Measurements from ENCODE around the gene ANK2.

The ANK2 gene

DNA sequence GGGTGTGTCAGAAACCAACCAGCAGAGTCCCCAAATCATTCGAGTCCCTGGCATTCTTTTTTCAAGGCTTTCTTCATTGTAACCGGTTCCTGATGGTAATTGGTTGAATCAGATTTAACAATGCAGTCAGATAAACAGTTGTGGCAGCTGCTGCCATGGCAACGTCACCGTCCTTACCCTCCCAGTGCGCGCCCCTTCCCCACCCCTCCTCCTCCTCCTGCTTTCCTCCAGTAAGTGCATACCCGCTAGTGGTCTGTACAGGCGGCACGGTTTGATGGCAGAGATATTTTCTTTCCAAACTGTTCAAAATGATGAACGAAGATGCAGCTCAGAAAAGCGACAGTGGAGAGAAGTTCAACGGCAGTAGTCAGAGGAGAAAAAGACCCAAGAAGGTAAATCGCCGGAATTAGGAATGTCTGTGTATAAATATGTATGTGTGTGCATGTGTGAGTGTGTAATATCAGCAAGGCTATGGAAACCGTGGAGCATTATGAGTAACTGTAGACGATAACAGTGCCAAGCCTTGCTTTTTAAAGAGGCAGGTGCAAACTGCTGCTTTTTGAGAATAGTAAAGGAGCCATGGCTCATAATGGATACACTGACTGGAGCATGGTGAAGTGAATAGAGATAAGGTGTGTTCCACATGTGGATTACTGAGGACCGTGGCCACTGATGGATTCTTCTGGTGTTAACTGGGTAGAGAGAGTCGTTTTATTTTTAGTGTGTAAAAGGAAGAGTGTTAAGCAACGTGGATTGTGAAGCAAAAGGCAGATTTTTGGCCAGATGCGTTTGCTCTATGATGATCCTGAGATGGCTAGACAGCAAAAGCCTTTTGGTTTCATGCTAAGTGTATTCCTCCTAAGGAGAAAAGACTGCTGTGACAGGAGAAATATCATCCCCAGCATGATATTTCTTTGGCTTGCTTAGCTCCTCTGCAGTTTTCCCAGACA, at the start of gene ANK2:
ANK2 (plus strand) TSS at position 233 of the 950 bp plus-strand sequence; CDS start at position 309, 76 bp downstream.
- no peak for DNase-seq (ENCODE audit: low spot score)

DNA sequence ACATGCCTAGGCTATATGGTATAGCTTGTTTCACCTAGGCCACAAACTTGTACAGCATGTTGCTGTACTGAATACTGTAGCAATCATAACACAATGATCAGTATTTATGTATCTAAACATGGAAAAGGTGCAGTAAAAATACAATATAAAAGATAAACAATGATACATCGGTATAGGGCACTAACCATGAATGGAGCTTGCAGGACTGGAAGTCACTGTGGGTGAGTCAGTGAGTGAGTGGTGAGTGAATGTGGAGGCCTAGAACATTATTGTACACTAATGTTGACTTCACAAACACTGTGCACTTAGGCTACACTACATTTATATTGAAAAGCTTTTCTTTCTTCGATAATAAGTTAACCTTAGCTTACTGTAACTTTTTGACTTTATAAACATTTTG, 45.6 kb upstream of the ANK2 start:
- DNase-seq (ENCODE audit: low spot score), result no peak

DNA sequence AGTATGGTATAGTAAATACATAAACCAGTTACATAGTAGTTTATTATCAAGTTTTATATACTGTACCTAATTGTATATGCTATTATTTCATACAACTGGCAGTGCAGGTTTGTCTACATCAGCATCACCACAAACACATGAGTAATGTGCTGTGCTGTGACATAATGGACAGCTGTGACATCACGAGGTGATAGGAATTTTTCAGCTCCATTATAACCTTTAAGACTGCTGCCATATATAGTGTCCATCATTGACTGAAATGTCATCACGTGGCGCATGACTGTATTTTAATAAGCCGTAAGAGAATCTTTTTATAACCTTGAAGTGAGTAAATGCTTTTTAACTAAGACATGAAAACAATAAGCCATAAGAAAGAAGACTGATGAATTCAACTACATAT, 44.8 kb upstream of the ANK2 start:
- no peak for DNase-seq (ENCODE audit: low spot score)

DNA sequence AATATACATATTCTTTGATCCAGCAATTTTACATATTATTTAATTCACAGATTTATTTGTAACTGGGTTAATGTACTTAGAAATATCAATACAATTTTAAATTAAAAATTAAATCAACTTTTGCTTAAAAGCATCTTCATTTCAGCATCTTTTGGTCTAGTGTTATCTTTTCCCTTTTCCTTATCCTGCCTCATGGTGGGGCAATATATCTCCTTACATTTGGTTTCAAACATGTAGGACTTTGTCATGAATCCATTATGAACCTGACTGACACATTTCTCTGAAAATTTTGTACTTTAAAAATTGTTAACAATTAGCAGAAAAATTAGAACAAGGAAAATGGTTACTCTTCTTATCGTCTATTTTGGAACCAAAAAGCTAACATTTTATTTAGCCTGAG, 42.8 kb upstream of the ANK2 start:
- DNase-seq (ENCODE audit: low spot score), result no peak

DNA sequence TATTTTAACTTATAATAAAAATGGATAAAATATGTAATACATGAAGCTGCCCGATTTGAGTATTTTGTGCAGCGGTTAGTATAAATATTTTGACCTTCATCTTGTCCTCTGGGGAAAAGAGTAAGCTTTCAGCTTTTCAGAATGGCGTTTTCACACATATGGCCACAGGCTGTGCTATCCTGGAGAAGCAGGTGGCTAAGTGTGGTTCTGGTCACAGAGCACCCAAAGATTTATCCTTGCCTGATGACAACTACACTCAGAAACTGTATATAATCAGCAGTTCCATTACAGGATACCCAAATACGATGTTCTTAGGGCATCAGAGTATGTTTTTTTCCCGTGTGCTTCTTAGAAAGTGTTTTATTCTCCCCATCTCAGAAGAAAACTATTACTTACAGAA, 42.3 kb upstream of the ANK2 start:
- DNase-seq (ENCODE audit: low spot score), result no peak

DNA sequence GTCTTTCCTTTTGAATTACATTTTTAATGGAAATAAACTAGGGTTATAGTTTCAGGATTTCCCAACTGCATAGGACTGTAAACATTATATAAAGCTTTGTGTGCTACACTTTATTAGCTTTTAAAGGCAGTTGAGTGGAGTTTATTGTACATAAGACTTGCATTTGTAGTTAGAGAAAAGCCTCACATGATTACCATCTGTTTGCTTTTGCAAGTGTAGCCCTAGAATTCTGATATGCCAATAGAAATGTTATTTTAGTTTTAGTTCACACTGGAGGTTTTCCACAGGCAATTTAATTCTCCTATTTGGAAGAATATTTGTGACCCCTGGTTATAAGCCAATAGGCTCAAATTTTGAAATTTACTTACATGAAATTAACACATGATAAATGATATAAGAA, 41.3 kb upstream of the ANK2 start:
- no peak for DNase-seq (ENCODE audit: low spot score)

DNA sequence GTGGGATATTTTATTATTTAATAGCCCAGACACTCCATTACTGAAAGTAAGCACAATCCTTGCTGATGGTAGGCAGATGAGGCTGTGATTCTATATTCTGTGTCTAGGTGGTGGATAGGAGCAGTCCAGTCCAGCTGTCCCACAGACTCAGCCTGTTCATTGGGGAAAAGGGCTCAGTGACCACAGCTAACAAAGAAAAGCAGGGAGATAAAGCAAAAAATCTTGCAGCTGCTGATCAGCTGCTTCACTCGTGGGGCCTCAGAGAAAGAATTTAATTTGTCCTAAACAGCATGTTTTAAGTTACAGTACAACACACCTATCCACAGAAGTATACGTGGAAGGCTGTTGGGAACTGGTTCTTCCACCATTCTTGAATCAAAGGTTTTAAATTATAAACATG, 40.7 kb upstream of the ANK2 start:
- no peak for DNase-seq (ENCODE audit: low spot score)

DNA sequence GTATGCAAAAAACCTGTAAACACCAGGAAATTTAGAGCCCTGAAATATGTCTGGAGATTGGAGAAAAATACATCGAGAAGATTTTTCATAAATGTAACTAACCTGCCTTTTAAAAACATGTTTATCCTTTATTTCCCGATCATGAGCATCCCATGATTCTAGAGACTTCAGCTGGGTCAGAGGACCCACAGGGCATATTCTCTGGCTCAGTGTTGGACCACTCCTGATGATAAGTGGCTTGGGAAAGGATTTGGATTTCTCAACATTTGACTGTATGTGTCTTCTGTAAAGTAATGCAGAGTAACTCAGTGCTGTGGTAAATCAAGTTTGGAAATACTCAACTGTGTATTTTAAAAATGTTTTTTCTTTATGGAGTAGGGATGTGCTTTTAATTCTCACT, 40.0 kb upstream of the ANK2 start:
- DNase-seq (ENCODE audit: low spot score), result no peak

DNA sequence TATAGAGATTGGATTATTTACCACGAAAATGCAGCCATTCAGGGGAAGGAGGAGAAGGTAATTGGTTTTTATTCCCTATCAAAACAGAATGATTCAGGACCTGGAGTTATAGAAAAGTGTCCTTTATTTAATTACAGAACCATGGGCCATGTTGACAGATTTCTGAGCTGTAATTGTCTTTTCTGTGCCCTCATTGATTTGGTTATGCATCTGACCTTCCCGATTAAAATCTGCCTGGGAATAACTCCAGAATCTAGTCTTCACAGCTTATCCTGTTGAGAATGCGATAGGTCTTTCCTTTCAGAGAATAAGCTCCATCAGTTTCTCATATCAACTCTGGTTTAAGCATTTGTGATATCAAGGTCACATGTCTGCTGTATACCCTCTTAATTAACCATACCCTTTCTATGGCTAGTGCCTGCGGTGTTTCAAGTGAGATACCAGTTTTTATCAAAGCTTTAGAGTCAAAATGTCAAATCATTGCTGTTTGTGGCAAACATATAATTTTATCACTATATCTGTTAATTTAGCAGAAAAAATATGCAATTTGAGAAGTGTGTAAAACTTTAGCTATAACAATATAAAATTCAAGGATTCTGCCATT, 37.2 kb upstream of the ANK2 start:
- DNase-seq (ENCODE audit: low spot score), result no peak

DNA sequence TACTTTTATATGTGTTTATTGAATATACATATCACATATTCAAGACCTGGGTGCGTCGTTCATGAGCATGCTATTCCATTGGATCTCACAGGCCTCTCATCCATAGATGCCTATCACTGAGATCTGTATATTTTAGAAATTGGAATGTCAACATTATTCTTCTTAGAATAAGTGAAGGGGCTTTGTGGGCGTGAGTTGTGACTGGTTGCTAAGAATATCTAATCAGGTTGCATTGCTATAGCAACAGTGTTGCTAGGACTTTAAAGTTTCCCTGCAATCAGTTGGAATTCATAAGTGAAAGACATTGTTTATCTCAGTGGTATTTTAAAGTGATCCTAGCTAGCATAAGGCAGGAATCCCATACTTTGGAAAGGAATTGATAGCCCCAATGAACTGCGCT, 36.7 kb upstream of the ANK2 start:
- no peak for DNase-seq (ENCODE audit: low spot score)

DNA sequence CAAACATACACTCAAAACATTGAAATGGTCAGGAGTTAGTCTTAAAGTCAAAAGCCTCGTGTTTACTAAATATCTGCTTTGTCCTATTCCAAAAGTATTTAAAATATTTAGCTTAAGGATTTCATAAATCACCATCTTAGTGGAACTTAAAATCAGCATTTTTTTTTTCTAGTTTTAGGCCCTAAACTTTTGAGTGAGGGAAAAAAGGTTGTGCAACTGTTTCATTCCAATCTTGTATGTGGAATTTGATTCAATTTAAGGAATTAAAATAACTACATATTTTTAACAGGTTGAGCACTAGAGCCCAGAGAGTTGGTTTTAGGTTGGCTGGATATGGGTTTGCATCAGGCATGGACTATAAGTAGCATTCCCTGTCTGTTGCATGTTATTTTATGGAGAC, 35.7 kb upstream of the ANK2 start:
- no peak for DNase-seq (ENCODE audit: low spot score)

DNA sequence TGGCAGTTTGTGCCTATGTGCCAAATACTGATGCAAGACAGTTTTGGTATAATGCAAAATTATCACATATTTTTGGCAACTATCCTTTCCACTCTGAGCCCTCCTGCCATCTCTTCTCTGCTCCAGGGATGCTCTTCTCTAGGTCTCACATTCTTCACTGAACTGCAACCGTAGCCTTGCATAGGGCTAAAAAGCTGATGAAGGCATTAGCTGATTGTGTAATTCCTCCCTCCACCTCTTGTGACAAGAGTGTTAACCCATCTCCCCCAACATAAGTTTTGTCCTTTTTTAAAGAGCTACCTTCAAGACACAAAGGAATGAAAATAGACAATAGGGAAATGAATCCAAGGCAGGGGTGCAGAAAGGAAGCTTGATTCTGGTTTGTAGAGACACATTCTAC, 33.1 kb upstream of the ANK2 start:
- DNase-seq (ENCODE audit: low spot score), result no peak

DNA sequence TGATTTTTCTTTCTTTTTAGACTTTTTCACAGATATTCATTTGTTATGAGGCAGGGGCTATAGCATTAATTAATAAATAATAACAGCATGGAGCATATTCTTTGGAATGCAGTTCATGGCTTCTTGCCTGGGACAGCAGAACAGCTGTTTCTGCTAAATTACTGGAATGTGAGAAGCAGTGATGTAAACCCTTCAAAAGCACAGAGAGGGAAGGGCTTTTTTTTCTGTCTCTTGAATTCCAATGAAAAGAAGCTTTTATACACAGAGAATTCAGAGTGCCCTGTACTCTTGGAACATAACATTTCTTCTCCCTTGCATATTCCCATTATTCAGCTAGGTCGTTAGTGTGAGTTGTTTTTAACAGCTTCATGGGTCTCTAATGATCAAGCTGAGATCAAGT, 28.5 kb upstream of the ANK2 start:
- DNase-seq (ENCODE audit: low spot score), result peak; percentile 26

DNA sequence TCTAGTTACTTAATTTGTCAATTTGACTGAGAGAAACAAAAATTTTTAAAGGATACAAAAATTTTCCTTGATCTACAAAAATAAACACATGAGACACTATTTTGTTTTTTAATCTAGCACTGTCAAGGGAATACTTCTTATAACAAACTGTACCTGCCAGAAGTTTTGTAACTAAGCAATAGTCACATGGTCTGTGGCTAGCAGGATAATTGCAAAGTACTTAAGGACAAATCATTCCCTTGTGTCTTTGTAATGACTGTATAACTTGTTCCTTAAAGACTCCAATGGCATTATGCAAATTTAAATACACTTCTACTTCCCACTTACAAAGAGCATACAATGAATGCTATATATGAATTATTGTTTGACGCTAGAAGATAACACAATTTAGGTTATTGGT, 25.1 kb upstream of the ANK2 start:
- no peak for DNase-seq (ENCODE audit: low spot score)

DNA sequence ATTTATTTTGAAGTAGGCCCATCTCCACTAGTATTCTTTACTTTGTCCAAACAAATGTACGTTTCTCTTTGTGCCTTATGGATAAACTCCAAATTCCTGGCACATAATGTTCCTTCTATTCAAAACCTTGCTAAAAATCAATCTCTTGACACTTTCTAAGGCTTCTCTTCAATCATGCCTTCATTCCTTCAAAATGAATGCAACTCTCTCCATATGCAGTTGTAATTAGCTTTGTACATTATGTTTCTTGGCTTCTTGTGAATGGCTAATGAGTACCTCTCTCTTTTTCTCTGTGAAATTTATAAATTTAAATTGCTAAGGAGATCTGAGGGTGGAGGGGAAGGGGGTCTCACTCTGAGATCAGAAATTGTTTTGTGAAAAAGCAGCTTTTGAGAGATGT, 24.0 kb upstream of the ANK2 start:
- DNase-seq (ENCODE audit: low spot score), result no peak

DNA sequence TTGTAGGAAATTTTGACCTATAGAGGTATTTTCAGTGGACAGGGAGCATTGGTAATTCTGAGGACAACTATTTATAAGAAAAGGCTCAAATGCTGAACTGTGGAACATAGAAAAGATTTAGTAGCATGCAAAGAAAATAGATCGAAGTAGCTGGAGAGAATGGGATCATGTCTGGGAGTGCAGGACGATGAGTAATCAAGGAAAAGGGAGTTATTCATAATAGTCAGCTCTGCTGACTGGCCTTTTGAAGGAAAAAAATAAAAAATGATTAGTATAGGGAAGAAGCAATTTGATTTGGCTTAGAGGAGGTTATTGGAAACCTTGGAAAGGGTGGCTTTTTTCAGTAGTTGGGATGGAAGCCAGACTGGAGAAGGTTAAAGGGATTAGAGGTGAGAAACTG, 22.9 kb upstream of the ANK2 start:
- peak; percentile 47 for DNase-seq (ENCODE audit: low spot score)

DNA sequence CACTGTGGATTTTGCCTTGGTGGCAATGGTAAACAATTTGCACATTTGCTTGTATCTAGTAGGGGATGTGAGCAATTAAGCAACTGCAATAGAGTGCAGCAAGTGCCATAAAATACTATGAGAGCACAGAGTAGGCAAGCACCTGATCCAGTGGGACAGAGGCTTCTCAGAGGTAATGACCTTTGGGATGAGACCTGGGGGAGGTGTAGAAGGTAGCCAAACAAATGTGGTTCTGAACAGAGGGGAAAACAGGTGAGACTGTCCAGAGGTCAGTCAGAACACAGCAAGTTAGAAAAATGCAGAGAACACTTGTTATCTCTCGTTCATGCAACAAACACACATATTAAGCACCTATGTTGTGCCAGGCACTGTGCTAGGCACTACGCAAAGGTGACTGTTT, 21.4 kb upstream of the ANK2 start:
- DNase-seq (ENCODE audit: low spot score), result no peak

DNA sequence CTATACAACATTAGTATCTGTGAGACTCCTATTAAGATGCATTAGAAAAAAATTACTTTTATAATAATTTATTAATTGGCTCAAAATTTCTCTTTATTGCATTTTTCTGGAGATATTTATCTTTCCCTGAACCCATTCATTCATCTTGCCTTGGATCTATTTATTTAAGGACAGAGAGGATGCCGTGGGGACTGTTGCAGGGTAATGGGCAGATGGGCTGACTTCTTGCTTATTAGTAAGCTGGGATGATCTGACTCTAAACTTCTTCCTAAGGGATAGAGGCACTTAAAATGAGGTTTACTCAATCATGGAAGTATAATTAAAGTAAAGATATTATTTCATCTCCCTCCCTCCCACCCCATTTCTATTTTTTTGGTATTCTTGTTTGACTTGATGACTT, 18.2 kb upstream of the ANK2 start:
- no peak for DNase-seq (ENCODE audit: low spot score)

DNA sequence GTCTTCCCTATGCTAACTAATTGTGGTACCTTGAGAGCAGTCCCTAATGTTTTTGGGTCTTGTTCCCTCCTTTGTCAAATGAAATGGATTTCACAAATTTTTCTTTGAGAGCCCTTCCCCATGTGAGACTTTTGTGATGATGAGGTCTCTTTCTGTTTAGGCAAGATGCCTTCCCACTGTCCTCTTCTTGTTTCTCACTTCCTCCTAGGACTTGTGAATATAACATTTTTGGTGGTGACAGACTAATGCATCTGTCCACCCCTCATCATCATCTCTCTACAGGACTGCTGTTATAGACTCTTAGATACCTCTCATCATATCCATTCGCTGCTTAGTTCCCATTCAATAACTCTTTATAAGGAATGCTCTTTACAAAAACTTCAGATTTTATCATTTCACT, 8.7 kb upstream of the ANK2 start:
- no peak for DNase-seq (ENCODE audit: low spot score)

DNA sequence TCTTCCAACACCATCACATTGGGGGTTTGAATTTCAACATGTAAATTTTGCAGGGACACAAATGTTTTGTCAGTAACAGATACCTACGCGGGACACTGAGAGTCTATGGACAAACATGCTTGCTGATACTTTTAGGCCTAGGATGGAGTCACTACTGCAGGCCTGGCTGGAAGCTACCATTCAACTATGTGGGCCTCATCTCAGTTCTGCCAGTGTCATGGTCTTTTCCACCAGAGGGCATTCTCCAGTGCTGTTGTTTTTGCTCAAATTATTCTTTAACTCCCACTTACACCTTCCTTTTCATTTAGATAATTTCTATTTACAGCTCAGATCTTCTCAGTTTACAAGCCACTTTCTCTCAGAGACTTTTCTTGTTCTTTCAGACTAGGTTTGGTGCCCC, 7.0 kb upstream of the ANK2 start:
- DNase-seq (ENCODE audit: low spot score), result no peak

DNA sequence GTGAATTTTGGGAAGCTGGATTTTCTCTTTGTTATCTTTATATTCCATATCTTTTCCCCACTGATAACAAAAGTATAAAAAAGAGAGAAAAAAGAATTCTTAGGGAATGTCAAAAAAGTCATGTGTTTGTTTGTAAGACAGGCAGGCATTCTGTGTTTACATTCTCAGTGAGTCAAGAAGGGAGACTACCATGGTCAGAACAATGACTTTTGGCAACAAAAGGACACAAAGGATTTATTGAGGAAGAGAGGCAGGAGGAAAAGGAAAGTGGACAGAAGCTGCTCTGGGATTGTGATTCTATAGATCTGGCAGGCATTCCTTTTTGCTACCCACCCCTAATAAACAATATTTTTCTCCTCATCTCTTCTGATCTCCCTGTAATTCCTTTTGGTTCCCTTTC, 5.9 kb upstream of the ANK2 start:
- no peak for DNase-seq (ENCODE audit: low spot score)

DNA sequence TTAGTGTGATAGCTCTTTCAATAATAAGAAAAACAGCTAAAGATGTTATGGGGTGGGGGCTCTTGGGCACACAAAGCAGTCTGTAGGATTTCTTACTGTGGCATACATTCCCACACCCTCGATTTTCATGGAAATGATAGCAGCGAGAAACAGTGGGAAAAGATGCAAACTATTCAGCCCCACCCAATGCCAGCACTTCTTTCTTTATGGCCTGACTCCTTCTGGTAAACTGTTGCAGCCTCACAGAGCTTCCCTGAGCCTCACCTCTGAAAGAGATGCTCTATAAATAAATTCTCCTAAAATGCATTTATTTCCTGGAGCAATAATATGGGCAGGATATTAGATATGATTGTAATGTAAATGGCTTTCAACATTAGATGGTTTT, 910 bp downstream of the ANK2 start:
- DNase-seq (ENCODE audit: low spot score), result no peak

DNA sequence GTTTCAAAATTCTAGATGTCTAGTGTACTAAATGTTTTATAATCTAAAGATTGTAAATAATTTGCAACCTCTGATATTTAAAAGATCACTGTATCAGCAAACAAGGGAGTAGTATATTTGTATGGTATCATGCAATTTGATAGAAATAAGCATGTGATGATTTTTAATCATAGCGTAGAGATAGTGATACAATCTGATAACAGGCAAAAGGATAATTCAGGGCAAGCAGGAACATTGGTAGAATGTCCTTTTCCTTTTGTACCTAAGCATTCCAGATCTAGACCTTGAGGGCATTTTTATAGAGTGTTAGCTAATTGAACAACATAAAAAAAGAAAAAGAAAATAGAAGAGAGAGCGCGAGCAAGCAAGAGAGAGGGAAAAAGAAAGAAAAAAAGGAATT, 1.4 kb downstream of the ANK2 start:
- no peak for DNase-seq (ENCODE audit: low spot score)

DNA sequence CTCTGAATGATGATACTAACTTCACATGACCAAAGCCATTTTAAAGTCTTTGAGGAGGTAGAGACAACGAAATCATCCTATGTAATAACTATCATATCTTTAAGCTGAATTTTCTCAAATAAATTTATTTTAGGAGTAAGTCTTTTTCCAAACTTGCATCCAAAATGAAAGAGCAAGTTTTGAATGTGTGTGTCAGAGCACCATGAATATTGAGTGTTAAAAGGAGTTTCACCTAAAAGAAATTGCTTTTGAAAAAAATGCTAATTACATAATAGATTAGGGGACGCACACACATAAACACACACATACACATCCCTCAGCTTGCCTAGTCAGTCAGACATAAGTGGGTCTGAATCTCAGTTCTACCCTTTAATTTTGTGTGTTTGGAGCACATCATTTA, 1.9 kb downstream of the ANK2 start:
- DNase-seq (ENCODE audit: low spot score), result no peak
